DMS53 (cell line): Measurements from ENCODE around the gene TMEM108.
A peak's percentile ranks its signal among the peaks of the same experiment; 100 is the strongest.

Source experiments
- DNase-seq: peaks from one replicate; lab custom pipeline; 2025; lab: John Stamatoyannopoulos, UW

Gene TMEM108

DNA sequence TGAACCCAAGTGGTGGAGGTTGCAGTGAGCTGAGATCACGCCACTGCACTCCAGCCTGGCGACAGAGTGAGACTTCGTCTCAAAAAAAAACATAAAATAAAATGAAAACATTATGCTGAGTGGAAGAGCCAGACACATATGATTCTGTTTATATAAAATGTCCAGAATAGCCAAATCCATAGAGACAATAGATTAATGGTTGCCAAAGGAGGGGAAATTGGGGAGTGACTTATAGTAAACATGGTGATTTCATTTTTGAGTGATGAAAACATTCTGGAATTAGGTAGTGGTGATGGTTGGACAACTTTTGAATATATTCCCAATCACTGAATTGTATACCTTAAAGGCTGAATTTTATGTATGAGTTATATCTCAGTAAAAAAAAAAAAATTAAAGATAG is 189.6 kb downstream of the TMEM108 start:
- DNase-seq = no peak

DNA sequence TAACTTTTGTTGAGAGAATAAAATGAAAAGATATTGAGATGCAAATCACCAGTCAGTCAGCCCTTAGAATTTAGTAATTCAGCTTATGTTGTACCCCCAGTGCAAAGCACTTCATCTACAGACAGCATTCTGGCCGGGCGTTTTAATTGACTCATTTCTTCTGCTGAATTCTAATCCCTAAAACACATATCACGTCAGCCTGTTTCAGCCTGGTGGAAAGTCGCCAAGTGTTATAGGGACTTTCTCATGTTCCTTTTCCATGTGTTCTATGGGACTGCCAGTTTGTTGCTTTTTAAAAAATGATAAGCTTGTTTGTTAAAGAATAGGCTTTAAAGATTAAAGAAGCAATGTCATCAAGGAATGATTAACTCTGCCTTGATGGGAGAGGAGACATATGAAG is 192.0 kb downstream of the TMEM108 start:
- DNase-seq = no peak

DNA sequence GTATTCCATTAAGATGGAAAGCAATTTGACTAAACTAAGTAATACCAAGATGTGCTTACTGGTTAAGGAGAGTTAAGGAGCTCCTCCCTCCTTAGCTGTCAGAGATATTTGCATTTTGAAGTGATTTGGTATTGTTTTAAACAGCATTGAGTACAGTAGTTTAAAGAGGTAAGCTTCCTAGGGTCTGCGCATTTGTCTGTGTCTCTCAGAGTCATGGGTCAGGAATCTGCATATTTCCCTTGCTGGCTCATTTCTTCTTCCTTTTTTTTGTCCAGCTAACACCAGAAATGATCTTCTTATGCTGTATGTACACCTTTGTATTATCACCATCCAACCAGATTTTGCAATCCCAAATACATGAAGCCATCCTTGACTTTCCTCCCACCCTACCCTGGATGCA is 198.7 kb downstream of the TMEM108 start:
- DNase-seq = no peak

DNA sequence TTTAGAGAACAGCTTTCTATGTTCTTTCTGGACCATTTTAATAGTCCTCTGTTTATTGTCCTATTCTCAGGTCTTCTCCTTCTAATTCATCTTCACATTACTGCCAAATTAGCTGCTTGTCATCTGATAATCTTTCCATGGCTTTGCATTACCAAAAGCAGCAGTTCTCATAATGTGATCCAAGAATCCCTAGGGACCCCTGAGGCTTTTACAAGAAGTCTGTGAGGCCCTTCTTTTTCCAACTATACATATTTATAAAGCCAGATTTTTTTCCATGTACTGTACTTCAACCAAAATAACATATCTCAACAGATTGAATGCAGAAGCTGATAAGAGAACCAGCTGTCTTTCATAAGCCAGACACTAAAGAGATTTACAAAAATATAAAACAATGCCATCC is 199.2 kb downstream of the TMEM108 start:
- no peak for DNase-seq

DNA sequence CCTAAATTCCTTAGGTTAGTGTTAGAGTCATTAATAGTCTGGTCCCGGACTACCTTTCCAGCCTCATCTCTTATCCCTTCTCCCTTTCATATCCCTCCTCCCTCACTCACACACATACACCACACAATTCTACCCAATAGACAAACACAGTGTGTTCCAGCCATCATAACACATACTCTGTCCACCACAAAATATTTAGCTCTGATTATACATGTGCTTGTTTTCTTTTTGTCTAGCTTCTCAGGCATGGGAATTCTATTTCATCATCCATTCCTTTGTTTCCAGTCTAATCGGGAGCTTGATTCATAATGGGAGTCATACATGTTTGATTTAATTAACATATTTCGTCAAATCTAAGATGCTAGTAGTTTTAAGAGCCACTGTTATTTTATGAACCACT is 199.8 kb downstream of the TMEM108 start:
- no peak for DNase-seq

DNA sequence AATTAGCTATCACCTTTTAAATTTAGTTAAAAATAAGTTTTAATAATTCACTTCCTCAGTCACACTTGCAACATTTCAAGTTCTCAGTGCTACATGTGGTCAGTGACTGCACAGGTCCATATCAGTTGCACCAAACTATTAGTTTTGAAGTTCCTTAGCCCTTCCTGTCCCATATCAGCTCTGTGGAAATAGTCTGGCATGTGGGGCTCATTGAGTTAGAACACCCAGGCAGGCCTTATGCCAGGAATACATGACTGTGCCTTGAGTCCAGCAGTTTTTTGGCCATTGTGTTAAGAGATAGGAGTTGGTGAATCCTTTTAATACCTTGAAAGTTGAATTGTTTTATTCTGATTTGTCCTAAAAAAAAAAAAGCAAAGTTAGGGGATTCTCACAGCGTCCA is 207.9 kb downstream of the TMEM108 start:
- DNase-seq = no peak

DNA sequence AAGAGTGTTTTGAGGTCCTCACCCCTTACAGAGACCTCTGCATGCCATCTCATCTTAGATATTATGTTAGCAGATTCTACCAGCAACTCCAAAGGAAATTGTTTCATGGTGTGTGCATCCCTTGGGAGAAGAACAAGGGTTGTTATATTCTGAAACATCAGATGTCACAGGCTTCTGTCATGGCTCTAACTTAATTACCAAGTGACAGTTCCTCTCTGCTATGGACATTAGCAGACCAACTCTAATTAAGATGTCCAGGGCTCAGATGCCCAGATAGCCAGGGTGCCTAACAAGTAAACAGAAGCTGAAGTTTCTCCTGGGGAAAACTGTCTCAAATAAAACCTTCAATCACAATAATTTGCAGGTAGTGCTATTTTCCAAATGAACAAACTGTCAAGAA is 208.6 kb downstream of the TMEM108 start:
- no peak for DNase-seq

DNA sequence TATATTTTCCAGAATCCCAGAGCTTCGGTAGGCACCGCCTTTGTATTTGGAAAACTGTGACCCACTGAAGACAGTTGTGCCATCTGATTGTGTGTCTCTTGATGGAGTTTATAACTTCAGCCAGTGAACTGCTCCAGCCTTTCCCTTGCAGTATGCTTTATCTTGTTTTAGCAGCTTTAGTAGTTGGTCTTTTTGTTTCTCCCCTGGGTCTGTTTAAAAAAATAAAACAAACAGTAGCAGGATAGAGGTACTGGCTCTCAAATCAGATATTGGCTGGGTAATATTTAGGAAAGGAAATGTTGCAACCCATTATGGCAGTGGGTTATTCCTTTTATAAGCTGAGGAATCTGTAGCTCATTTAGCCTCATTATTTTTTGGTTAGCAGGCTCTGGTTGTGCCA is 210.2 kb downstream of the TMEM108 start:
- DNase-seq = no peak

DNA sequence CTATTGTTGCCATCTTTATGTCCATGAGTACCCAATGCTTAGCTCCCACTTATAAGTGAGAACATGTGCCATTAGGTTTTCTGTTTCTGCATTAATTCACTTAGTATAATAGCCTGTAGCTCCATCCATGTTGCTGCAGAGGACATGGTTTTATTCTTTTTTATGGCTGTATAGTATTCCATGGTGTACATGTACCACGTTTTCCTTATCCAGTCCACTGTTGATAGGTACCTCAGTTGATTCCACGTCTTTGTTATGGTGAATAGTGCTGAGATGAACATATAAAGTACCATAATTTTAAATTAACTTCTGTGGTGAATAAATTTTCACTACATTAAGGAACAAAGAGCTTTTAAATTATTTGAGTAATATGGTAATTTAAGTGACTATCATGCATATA is 211.3 kb downstream of the TMEM108 start:
- DNase-seq = no peak

DNA sequence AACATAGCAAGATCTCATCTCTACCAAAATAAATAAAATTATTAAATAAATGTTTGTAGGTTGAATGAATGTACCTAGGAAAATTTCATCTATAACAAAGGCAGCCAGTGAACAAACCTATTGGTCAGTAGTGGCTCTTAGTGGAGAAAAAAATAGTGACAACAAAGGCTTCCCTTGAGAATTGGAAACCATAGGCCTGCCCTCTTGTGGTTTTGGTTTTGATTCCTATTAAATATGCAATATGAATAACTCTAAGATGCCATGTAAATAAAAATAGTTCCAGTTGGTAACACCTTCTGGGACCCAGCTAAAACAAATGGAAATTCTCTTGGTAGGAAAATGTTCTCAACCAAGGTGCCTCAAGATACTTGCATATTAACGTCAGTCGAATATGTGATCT is 216.0 kb downstream of the TMEM108 start:
- DNase-seq = no peak

DNA sequence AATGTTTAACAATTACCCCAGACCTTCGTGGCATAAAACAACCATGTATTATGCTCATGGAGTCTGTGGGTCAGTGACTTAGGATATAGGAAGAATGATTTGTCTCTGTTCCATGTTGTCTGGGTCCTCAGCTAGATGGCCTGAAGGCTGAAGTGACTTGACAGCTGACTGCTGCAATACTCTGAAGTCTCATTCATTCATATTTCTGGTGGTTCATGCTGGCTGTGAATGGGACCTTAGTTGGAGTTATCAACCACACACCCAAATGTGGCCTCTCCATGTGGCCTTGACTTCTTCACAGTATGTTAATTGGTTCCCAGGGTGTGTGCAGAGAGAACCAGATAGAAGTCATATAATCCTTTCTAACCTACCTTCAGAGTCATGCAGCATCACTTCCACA is 216.5 kb downstream of the TMEM108 start:
- DNase-seq = no peak

DNA sequence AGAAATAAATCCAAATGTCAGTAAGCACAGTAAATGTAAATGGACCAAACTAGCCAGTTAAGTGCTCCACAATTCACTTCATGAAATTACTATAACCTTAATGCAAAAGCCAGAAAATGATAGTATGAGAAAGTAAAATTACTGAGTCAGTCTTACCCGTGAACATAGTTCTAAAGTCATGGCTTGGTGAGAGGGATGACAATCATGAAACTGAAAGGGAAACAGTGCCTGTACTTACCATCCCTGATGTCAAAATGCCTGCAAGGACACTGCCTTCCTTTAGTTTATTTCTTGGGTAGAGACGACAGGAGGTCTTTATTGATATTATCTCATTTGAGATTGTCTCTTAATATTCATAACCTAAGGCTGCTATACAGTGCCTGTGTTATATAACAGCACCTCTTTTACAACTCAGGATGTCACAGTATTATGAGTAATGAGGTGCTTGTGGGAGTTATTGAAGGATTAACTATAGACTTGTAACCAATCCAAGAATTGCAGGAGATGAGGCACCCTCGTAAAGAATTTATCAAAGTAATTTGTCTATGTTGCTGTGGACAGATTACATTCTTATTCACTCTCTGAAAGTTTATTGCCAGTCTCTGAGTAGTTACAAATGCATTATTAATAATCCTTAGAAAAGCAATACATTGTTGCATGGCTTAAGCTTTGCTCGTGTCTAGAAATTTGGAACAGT is 218.7 kb downstream of the TMEM108 start:
- no peak for DNase-seq

DNA sequence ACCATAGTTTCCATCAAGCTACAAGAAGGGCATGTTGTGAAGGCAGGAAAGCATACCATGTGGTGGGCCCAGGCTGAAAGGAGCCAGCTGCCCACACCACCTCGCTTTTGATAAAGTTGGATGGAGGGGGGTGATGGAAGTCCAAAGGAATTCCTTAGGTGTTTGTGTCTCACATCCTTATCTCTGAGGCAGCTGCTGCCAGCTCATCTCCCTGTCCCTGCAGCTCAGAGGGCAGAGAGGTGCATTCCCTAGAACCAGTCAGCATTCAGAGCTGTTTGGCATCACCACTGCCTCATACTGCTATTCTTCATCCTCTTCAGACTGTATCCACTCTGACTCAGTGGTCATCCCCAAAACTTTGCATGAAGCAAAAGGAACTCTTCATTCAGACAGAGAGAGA is 220.2 kb downstream of the TMEM108 start:
- DNase-seq = no peak

DNA sequence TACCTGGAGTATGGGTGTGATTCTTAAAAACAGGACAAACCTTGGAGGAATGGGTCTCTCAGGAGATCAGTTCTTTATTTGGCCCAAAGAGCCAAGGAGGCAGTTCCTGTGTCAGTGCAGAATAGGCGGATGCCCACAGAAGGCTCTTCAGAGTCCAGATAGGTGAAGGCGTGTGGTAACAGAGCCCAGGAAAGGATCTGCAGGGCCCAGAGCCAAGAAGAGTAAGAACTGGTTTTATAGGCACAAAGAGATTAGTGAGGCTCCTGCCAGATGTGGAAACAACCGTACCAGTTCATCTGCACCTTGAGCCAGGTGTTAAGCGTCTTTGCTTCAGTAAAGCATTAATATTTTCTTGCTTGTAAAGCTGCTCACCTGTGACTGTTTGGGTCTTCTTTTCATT is 221.6 kb downstream of the TMEM108 start:
- no peak for DNase-seq

DNA sequence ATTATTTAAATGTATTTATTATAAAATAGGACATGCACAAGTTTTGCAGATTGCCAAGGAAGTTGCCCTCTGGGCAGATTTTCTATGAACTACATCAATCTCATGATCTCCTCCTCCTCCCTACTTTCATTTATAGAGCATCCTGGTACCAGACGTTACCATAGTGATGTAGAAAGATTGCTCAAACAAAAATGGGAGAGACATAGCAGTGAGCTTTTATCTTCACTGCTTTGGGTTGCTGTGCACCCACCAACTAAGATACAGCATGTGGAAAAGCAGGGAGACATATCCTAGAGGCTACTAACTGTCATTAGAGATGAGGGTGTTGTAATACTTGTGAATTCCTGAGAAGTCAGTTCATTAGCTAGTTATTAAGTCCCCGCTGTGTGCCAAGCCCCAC is 224.1 kb downstream of the TMEM108 start:
- DNase-seq = no peak

DNA sequence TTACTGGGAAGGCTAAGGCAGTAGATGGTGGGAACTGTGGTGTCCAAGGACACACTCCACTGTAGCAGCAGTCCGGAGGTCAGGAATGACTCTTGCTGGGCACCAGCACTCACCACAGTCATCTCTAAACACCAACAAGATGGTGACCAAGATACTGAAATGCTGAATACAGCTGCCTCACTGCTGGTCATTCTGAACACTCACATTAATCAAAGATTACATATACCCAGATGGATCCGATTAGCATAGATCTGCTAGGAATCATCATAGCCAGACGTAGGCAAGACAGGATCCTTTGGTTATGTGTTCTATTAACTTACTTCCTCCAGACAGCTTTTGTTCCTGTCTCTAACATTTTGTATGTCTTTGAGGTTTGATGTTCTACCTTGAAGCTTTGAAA is 226.7 kb downstream of the TMEM108 start:
- DNase-seq = no peak

DNA sequence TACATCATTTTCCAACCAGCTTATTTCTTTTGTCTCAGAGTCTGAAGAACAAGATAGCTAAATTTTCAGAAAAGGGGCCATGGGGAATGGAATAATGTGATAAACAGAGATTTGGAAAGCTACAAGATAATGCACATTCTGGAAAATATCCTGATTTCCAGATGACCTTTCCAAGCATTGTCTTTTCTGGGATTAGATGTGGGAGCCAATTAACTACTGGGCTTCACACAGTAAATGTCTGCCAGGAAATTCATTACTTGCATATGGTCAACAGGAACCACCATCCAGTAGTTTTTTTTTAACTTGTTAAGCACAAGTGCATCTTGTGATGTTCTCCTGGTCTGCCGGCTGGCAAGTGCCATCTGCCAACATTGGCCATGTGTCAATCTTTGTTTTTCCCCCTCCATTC is 230.5 kb downstream of the TMEM108 start:
- no peak for DNase-seq

DNA sequence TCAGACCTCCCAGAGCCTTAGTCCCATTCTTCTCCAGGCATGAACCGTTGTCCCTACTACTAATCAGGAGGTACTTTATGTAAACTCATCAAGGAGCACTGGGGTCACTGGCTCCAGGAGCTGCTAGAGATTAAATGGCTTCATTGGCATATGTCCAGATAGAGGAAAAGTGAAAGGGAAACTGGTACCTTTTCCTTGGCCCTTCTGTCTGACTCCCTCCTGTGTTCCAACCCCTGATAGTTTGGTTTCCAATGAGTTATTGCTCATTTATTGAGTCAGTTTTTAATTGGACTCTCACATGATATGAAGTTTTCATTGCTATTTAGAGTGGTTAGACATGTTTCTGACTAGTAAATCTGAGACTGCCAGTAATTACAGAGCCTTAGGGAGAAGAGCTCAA is 231.2 kb downstream of the TMEM108 start:
- no peak for DNase-seq

DNA sequence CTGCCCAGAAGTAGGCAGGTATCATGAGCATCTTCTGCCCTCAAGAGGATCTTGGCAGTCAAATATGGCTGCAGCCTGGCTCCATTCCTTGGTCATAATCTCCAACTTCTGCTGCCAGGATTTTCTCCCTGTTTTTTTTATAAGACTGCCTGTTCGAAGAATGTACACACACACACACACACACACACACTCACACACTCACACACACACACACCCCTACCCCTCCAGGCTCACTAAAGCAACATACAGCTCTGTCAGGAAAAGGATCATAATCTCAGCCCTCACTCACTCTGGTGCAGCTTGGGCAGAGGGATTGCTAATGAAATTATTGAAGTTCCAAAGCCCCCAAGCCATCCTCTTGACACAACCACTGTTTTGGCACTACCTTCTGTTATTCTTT is 232.4 kb downstream of the TMEM108 start:
- no peak for DNase-seq

DNA sequence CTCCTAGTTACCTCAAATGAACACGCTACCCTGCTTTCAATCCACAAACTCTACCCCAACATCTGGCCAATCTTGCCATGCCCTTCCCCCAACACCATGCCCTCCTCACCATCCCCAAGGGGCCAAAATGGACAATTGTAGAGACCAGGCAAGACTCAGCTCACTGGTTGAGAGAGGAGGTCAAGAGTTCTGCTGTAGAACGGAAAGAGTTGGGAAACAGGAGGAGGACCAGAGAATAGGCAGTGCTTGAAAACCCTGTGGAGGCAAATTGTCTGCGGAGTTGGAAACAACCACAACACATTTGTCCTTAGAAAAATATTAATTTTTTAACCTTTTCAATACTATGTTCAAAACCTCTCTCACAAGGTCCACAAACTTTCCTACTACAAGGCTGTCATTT is 232.9 kb downstream of the TMEM108 start:
- DNase-seq = no peak

DNA sequence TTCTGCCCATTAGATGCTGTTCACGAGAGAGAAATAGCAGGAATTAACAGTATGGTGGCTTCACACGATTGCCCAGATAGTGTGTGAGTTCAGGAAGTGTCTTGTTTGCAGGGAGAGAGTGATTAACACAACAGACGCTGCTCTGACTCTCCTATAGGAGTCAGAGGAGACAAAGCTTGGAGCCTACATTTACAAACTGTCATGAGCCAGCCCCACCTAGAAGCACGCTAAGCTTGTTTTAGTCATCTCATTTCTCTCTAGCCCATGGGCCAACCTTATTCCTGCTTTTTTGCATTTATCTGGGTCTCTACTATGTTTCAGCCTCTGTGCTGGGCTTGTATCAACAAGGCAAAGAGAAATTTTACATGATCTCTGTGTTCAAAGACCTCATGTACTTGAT is 233.3 kb downstream of the TMEM108 start:
- DNase-seq = no peak

DNA sequence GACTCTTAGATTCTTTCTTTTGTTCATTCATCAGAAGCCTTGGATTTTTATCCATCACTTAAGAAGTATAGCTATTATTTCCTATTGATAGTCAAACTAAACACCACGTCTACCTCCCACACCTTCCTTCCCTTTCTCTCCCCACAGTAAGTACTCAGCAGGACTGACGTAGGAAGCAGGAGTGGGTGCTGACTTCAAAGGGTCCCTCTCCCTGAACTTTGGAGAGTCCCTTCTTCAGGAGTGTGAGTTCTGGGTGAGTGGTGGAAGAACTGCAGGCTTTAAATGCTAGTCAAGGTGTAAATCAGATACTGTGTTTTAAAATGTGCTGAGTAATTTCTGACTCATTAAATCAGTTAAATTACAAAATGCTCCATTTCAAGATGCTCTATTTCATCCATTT is 235.2 kb downstream of the TMEM108 start:
- DNase-seq = no peak

DNA sequence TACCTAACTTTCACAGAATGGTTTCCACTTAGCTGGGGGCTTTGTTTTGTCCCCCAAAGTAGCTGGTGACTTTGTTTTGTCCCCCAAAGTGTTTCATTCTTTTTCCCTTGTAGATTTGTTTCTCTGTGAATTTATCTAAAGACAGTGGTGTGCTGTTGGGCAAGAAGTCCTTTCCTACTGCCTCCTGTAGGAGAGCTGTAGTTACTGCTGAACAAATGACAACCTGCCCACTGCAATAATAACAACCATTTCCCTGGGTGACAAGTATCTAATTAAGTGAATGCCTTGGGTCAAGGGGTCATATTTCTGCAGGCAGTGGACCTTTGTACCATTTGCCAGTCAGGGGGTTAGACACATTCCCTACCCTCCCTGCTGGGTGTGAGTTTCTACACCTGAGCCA is 236.3 kb downstream of the TMEM108 start:
- no peak for DNase-seq

DNA sequence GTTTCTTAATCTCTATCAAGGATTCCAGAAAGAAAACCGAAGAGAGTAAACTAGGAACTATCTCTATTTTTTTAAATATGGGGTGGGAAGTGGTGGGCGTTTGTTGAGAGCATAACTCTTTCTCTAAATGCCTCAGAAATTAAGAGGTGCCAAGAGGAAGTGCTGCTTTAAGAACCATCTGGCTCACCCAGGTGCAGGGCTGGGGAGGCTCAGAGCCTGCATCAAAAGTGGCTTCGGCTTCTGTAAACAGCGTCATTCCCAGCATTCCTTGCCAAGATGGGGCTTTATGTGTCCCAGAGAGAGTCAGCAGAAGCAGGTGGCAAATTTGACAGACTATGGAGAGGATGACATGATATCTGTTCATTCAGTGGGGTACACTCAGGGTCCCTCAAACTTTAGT is 238.4 kb downstream of the TMEM108 start:
- DNase-seq = peak; percentile 10

DNA sequence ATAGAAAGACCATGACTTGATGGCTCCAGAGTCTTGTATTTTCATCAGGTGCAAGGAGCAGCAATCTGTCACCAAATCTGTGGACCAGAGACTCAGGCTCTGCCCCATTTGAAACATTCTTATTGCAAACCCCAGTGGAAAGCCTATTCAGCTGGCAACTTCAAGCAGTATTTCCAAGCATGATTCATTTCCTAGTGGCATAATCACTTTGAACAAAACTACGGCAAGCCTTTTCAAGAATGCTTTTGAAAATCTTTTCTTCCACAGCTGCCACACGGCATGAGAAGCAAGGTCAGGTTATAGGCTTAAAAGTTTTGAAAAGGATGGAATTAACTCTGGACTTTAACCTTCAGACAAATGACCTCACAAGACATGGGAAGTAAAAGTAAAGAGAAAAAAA is 239.6 kb downstream of the TMEM108 start:
- no peak for DNase-seq
